Type B pancreatic cell (in vitro differentiated cells): ENCODE results near the gene CD22. TPM values are rescaled to one million over a fixed set of nuclear protein-coding genes. Genes with fewer than 3 reads are reported as not detected.
A peak's percentile ranks its signal among the peaks of the same experiment; 100 is the strongest.

Experiments used
- DNase-seq: peaks from one replicate; pipeline ENCODE4 v3.0.0; 2021; ENCODE audit warnings: mixed read lengths; ENCODE audit not compliant: unreplicated experiment; ENCODE audit errors: extremely low spot score
- H3K27ac Mint-ChIP-seq: 2 replicates; pipeline ENCODE4 v1.8.0; 2021; ENCODE audit warnings: mild to moderate bottlenecking, mixed read lengths
- H3K27me3 Mint-ChIP-seq: 2 replicates; pipeline ENCODE4 v1.8.0; 2021; ENCODE audit warnings: mixed read lengths
- H3K36me3 Mint-ChIP-seq: 2 replicates; pipeline ENCODE4 v1.8.0; 2021; ENCODE audit warnings: mixed read lengths
- H3K4me1 Mint-ChIP-seq: one replicate; pipeline ENCODE4 v1.8.0; 2021; ENCODE audit warnings: mixed read lengths; ENCODE audit not compliant: unreplicated experiment
- H3K4me3 Mint-ChIP-seq: 2 replicates; pipeline ENCODE4 v1.8.0; 2021; ENCODE audit warnings: mild to moderate bottlenecking, mixed read lengths
- H3K9me3 Mint-ChIP-seq: 2 replicates; pipeline ENCODE4 v1.8.0; 2021; ENCODE audit warnings: mixed read lengths
- total RNA-seq: library from RNA; stranded (reverse); gene quantifications from 2 replicates; pipeline ENCODE4 v1.2.1, GENCODE V29; 2021; ENCODE audit warnings: low replicate concordance
- TF ChIP-seq, protein P1 (sequence below): fragments of 200-600 bp; sonication (generic); conservative IDR thresholded peaks from 2 replicates; pipeline ENCODE4 v1.5.0; 2021; ENCODE audit warnings: antibody characterized with exemption, mild to moderate bottlenecking

CD22 gene
- total RNA-seq, 1 donor from 2014 or later, result 0.92 TPM

DNA sequence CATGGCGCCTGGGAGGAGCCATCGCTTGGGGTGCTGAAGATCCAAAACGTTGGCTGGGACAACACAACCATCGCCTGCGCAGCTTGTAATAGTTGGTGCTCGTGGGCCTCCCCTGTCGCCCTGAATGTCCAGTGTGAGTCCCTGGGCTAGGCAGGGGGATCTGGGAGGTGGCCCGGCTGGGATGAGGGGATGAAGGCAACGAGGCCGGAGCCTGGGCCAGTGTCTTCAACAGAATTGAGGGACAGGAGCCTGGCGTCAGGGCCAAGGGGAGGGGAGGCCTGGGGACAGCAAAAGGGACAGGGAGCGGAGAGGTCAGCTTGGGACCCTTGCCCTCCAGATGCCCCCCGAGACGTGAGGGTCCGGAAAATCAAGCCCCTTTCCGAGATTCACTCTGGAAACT, 12.0 kb downstream of the CD22 start:
- TF ChIP-seq, protein P1, sequence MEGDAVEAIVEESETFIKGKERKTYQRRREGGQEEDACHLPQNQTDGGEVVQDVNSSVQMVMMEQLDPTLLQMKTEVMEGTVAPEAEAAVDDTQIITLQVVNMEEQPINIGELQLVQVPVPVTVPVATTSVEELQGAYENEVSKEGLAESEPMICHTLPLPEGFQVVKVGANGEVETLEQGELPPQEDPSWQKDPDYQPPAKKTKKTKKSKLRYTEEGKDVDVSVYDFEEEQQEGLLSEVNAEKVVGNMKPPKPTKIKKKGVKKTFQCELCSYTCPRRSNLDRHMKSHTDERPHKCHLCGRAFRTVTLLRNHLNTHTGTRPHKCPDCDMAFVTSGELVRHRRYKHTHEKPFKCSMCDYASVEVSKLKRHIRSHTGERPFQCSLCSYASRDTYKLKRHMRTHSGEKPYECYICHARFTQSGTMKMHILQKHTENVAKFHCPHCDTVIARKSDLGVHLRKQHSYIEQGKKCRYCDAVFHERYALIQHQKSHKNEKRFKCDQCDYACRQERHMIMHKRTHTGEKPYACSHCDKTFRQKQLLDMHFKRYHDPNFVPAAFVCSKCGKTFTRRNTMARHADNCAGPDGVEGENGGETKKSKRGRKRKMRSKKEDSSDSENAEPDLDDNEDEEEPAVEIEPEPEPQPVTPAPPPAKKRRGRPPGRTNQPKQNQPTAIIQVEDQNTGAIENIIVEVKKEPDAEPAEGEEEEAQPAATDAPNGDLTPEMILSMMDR, result no peak
- Mint-ChIP-seq H3K27me3 (peaks cover 4% of the 10 kb centered on the region), H3K27ac (no peak overlapping the region), H3K4me3 (no peak overlapping the region), H3K4me1 (no peaks in the 10 kb centered on the region), H3K36me3 (no peaks in the 10 kb centered on the region), H3K9me3 (no peaks in the 10 kb centered on the region)
- DNase-seq, result no peak

DNA sequence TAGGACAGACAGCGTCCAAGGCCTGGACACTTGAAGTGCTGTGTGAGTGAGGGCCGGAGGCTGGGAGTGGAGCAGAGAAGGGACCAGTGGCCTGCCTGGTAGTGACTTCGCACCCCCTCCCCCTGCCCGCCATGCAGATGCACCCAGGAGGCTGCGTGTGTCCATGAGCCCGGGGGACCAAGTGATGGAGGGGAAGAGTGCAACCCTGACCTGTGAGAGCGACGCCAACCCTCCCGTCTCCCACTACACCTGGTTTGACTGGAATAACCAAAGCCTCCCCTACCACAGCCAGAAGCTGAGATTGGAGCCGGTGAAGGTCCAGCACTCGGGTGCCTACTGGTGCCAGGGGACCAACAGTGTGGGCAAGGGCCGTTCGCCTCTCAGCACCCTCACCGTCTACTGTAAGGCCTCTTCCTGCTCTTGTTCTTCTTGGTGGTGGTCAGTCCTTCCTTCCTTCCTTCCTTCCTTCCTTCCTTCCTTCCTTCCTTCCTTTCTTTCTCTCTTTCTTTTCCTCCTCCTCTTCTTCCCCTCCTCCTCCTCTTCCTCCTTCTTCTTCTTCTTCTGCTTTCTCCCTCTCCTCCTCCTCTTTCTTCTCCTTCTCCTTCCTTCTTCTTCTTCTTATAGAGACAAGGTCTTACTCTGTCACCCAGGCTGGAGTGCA, 12.7 kb downstream of the CD22 start:
- no peak overlapping the region for H3K4me3 Mint-ChIP-seq
- H3K36me3 Mint-ChIP-seq, result no peaks in the 10 kb centered on the region
- H3K27ac Mint-ChIP-seq, result no peak overlapping the region
- H3K27me3 Mint-ChIP-seq, result peaks cover 4% of the 10 kb centered on the region
- TF ChIP-seq, protein P1, result no peak
- no peaks in the 10 kb centered on the region for H3K4me1 Mint-ChIP-seq
- DNase-seq, result no peak
- H3K9me3 Mint-ChIP-seq, result no peaks in the 10 kb centered on the region

DNA sequence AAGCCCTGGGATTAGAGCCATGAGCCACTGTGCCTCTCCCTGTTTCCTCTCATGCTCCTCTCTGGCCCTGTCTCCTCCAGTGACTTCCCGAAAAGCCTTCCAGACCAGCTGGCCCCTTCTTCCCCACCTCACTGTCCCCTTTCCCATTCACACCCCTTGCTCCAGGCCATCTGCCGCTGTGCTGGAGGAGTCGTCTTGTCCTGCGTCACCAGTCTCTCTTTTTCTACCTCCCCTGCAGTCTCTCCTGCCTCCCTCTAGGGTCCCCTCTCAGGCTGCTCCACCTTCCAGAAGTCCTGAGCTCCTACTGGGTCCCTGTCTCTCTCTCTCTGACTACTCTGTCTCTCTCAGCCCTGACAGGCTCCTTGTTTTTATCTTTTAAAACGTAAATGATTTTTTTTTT, 13.4 kb downstream of the CD22 start:
- Mint-ChIP-seq H3K27ac (peak overlapping the region; percentile 40), H3K9me3 (no peaks in the 10 kb centered on the region), H3K4me1 (peaks cover 6% of the 10 kb centered on the region), H3K36me3 (no peaks in the 10 kb centered on the region), H3K4me3 (no peak overlapping the region), H3K27me3 (peaks cover 11% of the 10 kb centered on the region)
- no peak for DNase-seq
- TF ChIP-seq, protein P1, result no peak

DNA sequence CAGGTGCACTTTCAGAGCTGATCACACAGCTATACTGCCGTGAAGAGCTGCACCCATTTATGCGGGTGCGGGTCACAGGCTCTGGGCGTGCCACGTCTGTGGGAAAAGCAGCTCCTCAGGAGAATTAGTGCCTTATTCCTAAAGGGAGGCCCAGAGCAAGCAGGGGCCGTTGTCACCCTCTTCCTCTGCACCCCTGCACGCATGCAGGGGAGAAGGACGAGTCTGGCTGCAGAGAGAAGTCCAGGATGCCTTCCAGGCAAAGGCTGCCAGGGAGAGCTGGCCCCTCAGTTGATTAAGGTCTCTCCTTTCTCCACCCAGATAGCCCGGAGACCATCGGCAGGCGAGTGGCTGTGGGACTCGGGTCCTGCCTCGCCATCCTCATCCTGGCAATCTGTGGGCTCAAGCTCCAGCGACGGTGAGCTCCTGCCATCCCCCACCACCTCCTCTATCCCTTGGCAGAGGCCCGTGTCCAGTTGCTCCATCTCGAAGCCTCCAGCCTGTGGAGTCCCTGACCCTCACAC, 15.6 kb downstream of the CD22 start:
- H3K27me3 Mint-ChIP-seq, result peaks cover 16% of the 10 kb centered on the region
- no peak overlapping the region for H3K4me3 Mint-ChIP-seq
- H3K9me3 Mint-ChIP-seq, result no peaks in the 10 kb centered on the region
- peaks cover 9% of the 10 kb centered on the region for H3K4me1 Mint-ChIP-seq
- H3K36me3 Mint-ChIP-seq, result no peaks in the 10 kb centered on the region
- TF ChIP-seq, protein P1, result no peak
- DNase-seq, result peak; percentile 58
- no peak overlapping the region for H3K27ac Mint-ChIP-seq

DNA sequence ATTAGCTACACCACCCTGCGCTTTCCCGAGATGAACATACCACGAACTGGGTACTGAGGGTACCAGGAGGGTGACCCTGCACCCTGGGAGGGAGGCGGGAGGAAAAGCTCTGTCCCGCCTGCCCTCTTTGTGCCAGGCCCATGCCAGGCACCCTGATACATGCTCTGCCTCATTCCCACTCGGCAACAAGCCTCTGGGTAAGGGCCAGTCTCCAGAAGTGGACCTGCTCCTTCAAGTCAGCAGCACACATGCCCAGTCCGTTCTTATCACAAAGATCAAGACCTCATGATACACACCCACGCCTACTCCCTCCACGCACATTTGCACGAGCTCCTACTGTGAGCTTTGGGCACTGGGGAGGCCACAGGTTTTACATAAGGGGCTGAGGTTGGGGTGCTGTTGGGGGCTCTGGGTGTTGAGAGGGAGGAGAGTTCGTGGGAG, 16.7 kb downstream of the CD22 start:
- DNase-seq, result peak; percentile 58
- no peak overlapping the region for H3K4me3 Mint-ChIP-seq
- no peak overlapping the region for H3K27ac Mint-ChIP-seq
- peaks cover 16% of the 10 kb centered on the region for H3K27me3 Mint-ChIP-seq
- TF ChIP-seq, protein P1, result no peak
- peaks cover 9% of the 10 kb centered on the region for H3K4me1 Mint-ChIP-seq
- no peaks in the 10 kb centered on the region for H3K36me3 Mint-ChIP-seq
- no peaks in the 10 kb centered on the region for H3K9me3 Mint-ChIP-seq
